NCI-H1092 (cell line): Measurements from ENCODE around the gene SNX11.

Source experiments
- DNase-seq: peaks from one replicate; lab custom pipeline; 2025; lab: John Stamatoyannopoulos, UW

SNX11 gene

GRCh38 chr17:48100160-48100559 is 7.4 kb upstream of the SNX11 start:
- DNase-seq: no peak

GRCh38 chr17:48100591-48101011 is 7.0 kb upstream of the SNX11 start:
- DNase-seq: peak; percentile 53

GRCh38 chr17:48101012-48101720 is 6.4 kb upstream of the SNX11 start, which contains the start of gene CBX1:
Gene CBX1 (minus strand): TSS chr17:48101478. CDS start chr17:48077004, 24,474 bp downstream.
- peak; percentile 94 for DNase-seq

- DNase-seq: no peak
These were observed 5.4 kb upstream of the SNX11 start for GRCh38 chr17:48102043-48102750.

- peak; percentile 11 for DNase-seq
These were observed 4.5 kb upstream of the SNX11 start for GRCh38 chr17:48102798-48103715.

- no peak for DNase-seq
These were observed 3.1 kb upstream of the SNX11 start for GRCh38 chr17:48104440-48104839.

GRCh38 chr17:48106802-48107136 is 797 bp upstream of the SNX11 start:
- DNase-seq: no peak

- no peak for DNase-seq
These were observed 3.2 kb downstream of the SNX11 start for GRCh38 chr17:48110761-48111160.

GRCh38 chr17:48111937-48112241 is 4.3 kb downstream of the SNX11 start:
- DNase-seq: no peak

- no peak for DNase-seq
These were observed 5.7 kb downstream of the SNX11 start for GRCh38 chr17:48113201-48113676.

GRCh38 chr17:48121923-48122664 is 14.5 kb downstream of the SNX11 start:
- DNase-seq: no peak

GRCh38 chr17:48122665-48123045 is 15.1 kb downstream of the SNX11 start:
- no peak for DNase-seq

GRCh38 chr17:48123111-48123510 is 15.5 kb downstream of the SNX11 start:
- DNase-seq: no peak

GRCh38 chr17:48123776-48124388 is 16.3 kb downstream of the SNX11 start:
- no peak for DNase-seq

GRCh38 chr17:48125829-48126531 is 18.4 kb downstream of the SNX11 start:
- DNase-seq: no peak

GRCh38 chr17:48126532-48126850 is 18.9 kb downstream of the SNX11 start:
- no peak for DNase-seq

- DNase-seq: no peak
These were observed 19.9 kb downstream of the SNX11 start for GRCh38 chr17:48127371-48128051.

- no peak for DNase-seq
These were observed 20.8 kb downstream of the SNX11 start for GRCh38 chr17:48128400-48128799.

- DNase-seq: no peak
These were observed 22.4 kb downstream of the SNX11 start for GRCh38 chr17:48129981-48130380.

GRCh38 chr17:48131216-48131824 is 23.8 kb downstream of the SNX11 start:
- DNase-seq: peak; percentile 77
